ENCODE measurements around the gene NCK2.

DNA sequence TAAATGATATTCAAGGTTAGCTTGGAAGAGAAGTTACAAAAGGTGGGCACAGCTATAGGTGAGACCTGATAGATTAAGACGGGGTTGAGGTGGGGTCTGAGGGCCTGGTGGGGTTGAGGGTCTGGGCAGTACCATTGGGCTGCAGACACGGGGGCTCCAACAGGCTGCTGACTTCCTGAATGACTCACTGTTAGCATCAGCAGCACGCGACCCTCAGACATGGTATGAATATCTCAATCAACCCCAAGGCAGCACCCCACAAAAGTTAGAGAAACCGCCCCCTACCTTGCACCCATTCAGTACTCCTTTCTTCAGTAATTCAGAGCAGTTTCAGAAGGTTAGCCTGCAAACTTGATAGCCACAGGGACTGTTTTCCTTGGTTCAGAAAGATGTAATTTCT, 10.8 kb upstream of the NCK2 start:
- TF ChIP-seq, protein P1, sequence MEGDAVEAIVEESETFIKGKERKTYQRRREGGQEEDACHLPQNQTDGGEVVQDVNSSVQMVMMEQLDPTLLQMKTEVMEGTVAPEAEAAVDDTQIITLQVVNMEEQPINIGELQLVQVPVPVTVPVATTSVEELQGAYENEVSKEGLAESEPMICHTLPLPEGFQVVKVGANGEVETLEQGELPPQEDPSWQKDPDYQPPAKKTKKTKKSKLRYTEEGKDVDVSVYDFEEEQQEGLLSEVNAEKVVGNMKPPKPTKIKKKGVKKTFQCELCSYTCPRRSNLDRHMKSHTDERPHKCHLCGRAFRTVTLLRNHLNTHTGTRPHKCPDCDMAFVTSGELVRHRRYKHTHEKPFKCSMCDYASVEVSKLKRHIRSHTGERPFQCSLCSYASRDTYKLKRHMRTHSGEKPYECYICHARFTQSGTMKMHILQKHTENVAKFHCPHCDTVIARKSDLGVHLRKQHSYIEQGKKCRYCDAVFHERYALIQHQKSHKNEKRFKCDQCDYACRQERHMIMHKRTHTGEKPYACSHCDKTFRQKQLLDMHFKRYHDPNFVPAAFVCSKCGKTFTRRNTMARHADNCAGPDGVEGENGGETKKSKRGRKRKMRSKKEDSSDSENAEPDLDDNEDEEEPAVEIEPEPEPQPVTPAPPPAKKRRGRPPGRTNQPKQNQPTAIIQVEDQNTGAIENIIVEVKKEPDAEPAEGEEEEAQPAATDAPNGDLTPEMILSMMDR (IDR thresholded peaks at IDR 0.05; ENCODE audit: low read length): no peak
- TF ChIP-seq EZH2 (optimal IDR thresholded peaks at IDR 0.05; ENCODE audit: low read depth, low read length) (no peak), EZH2phosphoT487 (IDR thresholded peaks at IDR 0.05; ENCODE audit: low read length) (no peak)

Measured in MM.1S (cell line).